M059J (cell line): ENCODE data around the gene SIN3A. TPM values are rescaled to one million over a fixed set of nuclear protein-coding genes. Genes with fewer than 3 reads are reported as not detected.

Source experiments
- DNase-seq: peaks from one replicate; pipeline ENCODE4 v3.0.0-alpha.2; 2012; ENCODE audit warnings: low read depth
- total RNA-seq: library from RNA; depleted of rRNA; stranded (reverse); fragments of >200 nt; shearing (Covaris generic); gene quantifications from 2 replicates; pipeline ENCODE4 v1.2.3, GENCODE V29; 2014

Gene SIN3A
- total RNA-seq, 1 experiment from 2014 or later, result 38.5 TPM

- DNase-seq, result no peak
Measured at GRCh38 chr15:75380773-75381172, 70.7 kb downstream of the SIN3A start.

- DNase-seq, result no peak
Measured at GRCh38 chr15:75371901-75372688, 79.4 kb downstream of the SIN3A start.

GRCh38 chr15:75371486-75371885 is 80.0 kb downstream of the SIN3A start:
- DNase-seq, result no peak

- DNase-seq, result no peak
Measured at GRCh38 chr15:75369897-75370581, 81.5 kb downstream of the SIN3A start.

GRCh38 chr15:75368689-75369239 is 82.7 kb downstream of the SIN3A start:
- DNase-seq, result no peak

GRCh38 chr15:75367913-75368688 is 83.4 kb downstream of the SIN3A start, which contains the start of gene MAN2C1:
TSS of gene MAN2C1 (minus strand) at chr15:75368607. CDS start at chr15:75368583, 24 bp downstream.
- DNase-seq, result peak; percentile 94

- no peak for DNase-seq
Measured at GRCh38 chr15:75367406-75367912, 84.0 kb downstream of the SIN3A start.

- DNase-seq, result no peak
Measured at GRCh38 chr15:75367006-75367405, 84.5 kb downstream of the SIN3A start.

- no peak for DNase-seq
Measured at GRCh38 chr15:75366163-75366562, 85.3 kb downstream of the SIN3A start.

GRCh38 chr15:75364881-75365280 is 86.6 kb downstream of the SIN3A start:
- no peak for DNase-seq

- no peak for DNase-seq
Measured at GRCh38 chr15:75363786-75364185, 87.7 kb downstream of the SIN3A start.

GRCh38 chr15:75362642-75363249 is 88.7 kb downstream of the SIN3A start:
- DNase-seq, result no peak

GRCh38 chr15:75361989-75362641 is 89.4 kb downstream of the SIN3A start:
- no peak for DNase-seq

- DNase-seq, result no peak
Measured at GRCh38 chr15:75361361-75361988, 90.0 kb downstream of the SIN3A start.

- DNase-seq, result no peak
Measured at GRCh38 chr15:75360856-75361255, 90.6 kb downstream of the SIN3A start.

- DNase-seq, result no peak
Measured at GRCh38 chr15:75360391-75360790, 91.1 kb downstream of the SIN3A start.

- no peak for DNase-seq
Measured at GRCh38 chr15:75359537-75360250, 91.8 kb downstream of the SIN3A start.

- no peak for DNase-seq
Measured at GRCh38 chr15:75358771-75359536, 92.5 kb downstream of the SIN3A start.
